ENCODE data around the gene ZSCAN20. TPM values are rescaled to one million over a fixed set of nuclear protein-coding genes. Genes with fewer than 3 reads are reported as not detected.

ZSCAN20 gene
- total RNA-seq, 1 experiment from 2014 or later = 3.9 TPM

DNA sequence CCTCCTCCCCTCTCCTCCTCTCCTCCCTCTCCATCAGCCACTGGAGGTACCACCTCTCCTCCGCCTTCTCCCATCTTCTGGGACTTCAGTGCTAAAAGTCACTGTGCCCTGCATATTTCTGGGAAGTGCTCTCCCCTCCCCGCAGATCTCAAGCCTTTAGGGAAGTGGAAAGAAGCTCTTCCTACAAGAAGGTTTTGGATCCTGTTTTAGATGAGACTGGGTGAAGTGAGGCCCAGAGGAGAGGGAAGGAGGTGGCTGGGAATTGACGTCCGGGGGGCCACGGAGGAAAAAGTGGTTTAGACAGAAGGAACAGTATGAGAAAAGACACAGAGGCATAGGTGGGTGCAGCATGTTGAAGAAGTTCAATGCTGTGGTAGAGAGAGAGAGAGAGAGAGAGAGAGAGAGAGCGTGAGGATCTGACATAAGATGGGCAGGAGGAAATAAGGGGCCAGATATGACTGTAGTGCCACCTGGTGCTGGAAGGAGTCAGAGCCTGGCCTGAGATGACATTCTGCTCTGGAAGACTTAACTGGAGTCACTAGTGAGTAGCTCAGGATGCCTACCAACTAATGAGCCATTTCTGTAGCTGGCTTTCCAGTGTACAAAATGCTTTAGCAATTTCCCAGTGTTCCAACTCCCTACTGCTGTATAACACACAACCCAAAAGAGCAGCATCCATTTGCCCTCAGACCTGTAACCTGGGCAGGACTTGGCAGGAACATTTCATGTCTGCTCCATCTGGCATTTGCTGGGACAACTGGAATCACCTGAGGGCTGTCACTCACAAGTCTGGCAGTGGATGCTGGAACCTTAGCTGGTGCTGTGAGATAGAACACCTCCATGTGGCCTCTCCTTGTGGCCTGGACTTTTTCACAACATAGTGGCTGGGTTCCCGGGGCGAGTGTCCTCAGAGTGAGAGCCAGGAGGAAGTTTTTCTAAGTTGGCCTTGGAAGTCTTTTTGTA, 16.6 kb upstream of the ZSCAN20 start:
- no peaks in the 10 kb centered on the region; the same call in 1 of the 2 replicates for H3K4me1 ChIP-seq (ENCODE audit: insufficient read depth, low read length)
- H3K4me1 Mint-ChIP-seq = peaks cover 7 to 10% of the 10 kb centered on the region in 2 experiments; a peak in 3 of 4 replicates
- H3K18ac ChIP-seq (ENCODE audit: insufficient read length, low read depth, low read length) = no peak overlapping the region
- H3T11ph ChIP-seq (ENCODE audit: low read length) = no peak overlapping the region
- no peak overlapping the region for H4K5ac ChIP-seq (ENCODE audit: insufficient read length, low read depth, low read length)
- peaks cover 0 to 2% of the 10 kb centered on the region in 2 experiments; a peak in 2 of 5 replicates for H3K9me3 Mint-ChIP-seq
- H2BK5ac ChIP-seq (ENCODE audit: insufficient read length, low read length) = no peak overlapping the region
- TF ChIP-seq, protein P1, sequence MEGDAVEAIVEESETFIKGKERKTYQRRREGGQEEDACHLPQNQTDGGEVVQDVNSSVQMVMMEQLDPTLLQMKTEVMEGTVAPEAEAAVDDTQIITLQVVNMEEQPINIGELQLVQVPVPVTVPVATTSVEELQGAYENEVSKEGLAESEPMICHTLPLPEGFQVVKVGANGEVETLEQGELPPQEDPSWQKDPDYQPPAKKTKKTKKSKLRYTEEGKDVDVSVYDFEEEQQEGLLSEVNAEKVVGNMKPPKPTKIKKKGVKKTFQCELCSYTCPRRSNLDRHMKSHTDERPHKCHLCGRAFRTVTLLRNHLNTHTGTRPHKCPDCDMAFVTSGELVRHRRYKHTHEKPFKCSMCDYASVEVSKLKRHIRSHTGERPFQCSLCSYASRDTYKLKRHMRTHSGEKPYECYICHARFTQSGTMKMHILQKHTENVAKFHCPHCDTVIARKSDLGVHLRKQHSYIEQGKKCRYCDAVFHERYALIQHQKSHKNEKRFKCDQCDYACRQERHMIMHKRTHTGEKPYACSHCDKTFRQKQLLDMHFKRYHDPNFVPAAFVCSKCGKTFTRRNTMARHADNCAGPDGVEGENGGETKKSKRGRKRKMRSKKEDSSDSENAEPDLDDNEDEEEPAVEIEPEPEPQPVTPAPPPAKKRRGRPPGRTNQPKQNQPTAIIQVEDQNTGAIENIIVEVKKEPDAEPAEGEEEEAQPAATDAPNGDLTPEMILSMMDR (conservative IDR thresholded peaks at IDR 0.05) = peak; percentile 73
- no peak overlapping the region for H3K9ac ChIP-seq (ENCODE audit: extremely low read depth, insufficient read length, low read length)
- H3K9me3 ChIP-seq (ENCODE audit: control insufficient read depth, low read depth, low read length) = no peaks in the 10 kb centered on the region
- no peaks in the 10 kb centered on the region for H3K23me2 ChIP-seq (ENCODE audit: insufficient read length, low read depth, low read length, poor library complexity, severe bottlenecking)
- no CpG with 5 or more reads among the region's 8 CpGs for WGBS (ENCODE audit: extremely low coverage, insufficient read length, low lambda C conversion rate)
- H3K27ac ChIP-seq (ENCODE audit: insufficient read length, low read depth, low read length) = no peak overlapping the region
- H3K4me2 ChIP-seq (ENCODE audit: insufficient read depth, insufficient read length, low read length) = no peak overlapping the region
- H2AK5ac ChIP-seq (ENCODE audit: insufficient read length, low read length) = no peak overlapping the region
- no peak overlapping the region for H3K56ac ChIP-seq (ENCODE audit: insufficient read length, low read depth, low read length)
- no peak overlapping the region for H3K4ac ChIP-seq (ENCODE audit: low read depth, low read length)
- H3K79me2 ChIP-seq (ENCODE audit: insufficient read depth, low read length) = no peaks in the 10 kb centered on the region
- peaks cover 3% of the 10 kb centered on the region for H3K27me3 Mint-ChIP-seq (ENCODE audit: low read depth)
- peak; percentile 53 for DNase-seq
- H3K23ac ChIP-seq (ENCODE audit: insufficient read length, low read depth, low read length) = no peak overlapping the region
- H3K79me1 ChIP-seq (ENCODE audit: insufficient read depth, low read depth, low read length, poor library complexity, severe bottlenecking) = no peaks in the 10 kb centered on the region
- H2AFZ ChIP-seq (ENCODE audit: low read length) = no peak overlapping the region
- no peaks in the 10 kb centered on the region for H4K20me1 ChIP-seq (ENCODE audit: control insufficient read depth, insufficient read depth, insufficient read length)
- no peaks in the 10 kb centered on the region for H3K36me3 Mint-ChIP-seq (ENCODE audit: insufficient read depth in 1 of 3, low read depth in 3 of 3)
- no peak overlapping the region for H2BK15ac ChIP-seq (ENCODE audit: low read depth, low read length)
- H2BK12ac ChIP-seq (ENCODE audit: insufficient read length, low read depth, low read length) = no peak overlapping the region
- no peak overlapping the region for H4K8ac ChIP-seq (replicated peaks; ENCODE audit: insufficient read length, low read depth, low read length)
- no peak overlapping the region for H3K4me3 Mint-ChIP-seq
- no peak overlapping the region for H2BK20ac ChIP-seq (ENCODE audit: low read depth, low read length, poor library complexity, severe bottlenecking)
- no peak overlapping the region for H4K91ac ChIP-seq (ENCODE audit: insufficient read length, low read depth, low read length)
- no peak overlapping the region for H2BK120ac ChIP-seq (ENCODE audit: low read depth, low read length, poor library complexity, severe bottlenecking)
- H3K14ac ChIP-seq (ENCODE audit: insufficient read depth, low read length) = no peak overlapping the region
- no peaks in the 10 kb centered on the region for H3K27me3 ChIP-seq (ENCODE audit: insufficient read depth, low read length)
- H3K27ac Mint-ChIP-seq = no peak overlapping the region
